Endodermal cell (in vitro differentiated cells): Measurements from ENCODE around the gene HNRNPA3. TPM values are rescaled to one million over a fixed set of nuclear protein-coding genes. Genes with fewer than 3 reads are reported as not detected.

Source experiments
- DNase-seq: peaks from one replicate; pipeline ENCODE4 v3.0.0-alpha.2; 2017
- H3K27ac ChIP-seq: 2 replicates; pipeline ENCODE4 v1.5.1; 2013; ENCODE audit warnings: mild to moderate bottlenecking, low read depth, low read length, moderate library complexity
- H3K27me3 ChIP-seq: 2 replicates; pipeline ENCODE4 v1.6.1; 2013; ENCODE audit warnings: mild to moderate bottlenecking, low read length, moderate library complexity; ENCODE audit not compliant: insufficient read depth, control insufficient read depth, poor library complexity, severe bottlenecking
- H3K36me3 ChIP-seq: 2 replicates; pipeline ENCODE4 v1.7.0; 2013; ENCODE audit warnings: mild to moderate bottlenecking, low read length, moderate library complexity; ENCODE audit not compliant: control insufficient read depth, insufficient read depth
- H3K4me1 ChIP-seq: one replicate; pipeline ENCODE4 v1.7.0; 2013; ENCODE audit warnings: low read length; ENCODE audit not compliant: control insufficient read depth, insufficient read depth
- H3K4me3 ChIP-seq: 2 replicates; pipeline ENCODE4 v1.5.1; 2013; ENCODE audit warnings: mild to moderate bottlenecking, low read length, moderate library complexity
- H3K9ac ChIP-seq: 2 replicates; pipeline ENCODE4 v1.6.1; 2013; ENCODE audit warnings: mild to moderate bottlenecking, low read length, moderate library complexity; ENCODE audit not compliant: poor library complexity, severe bottlenecking; ENCODE audit errors: extremely low read depth
- H3K9me3 ChIP-seq: 2 replicates; pipeline ENCODE4 v1.6.1; 2013; ENCODE audit warnings: mild to moderate bottlenecking, low read length, moderate library complexity; ENCODE audit not compliant: control insufficient read depth
- H3K27ac Mint-ChIP-seq: 2 replicates; pipeline ENCODE4 v1.8.0; 2020; ENCODE audit warnings: mixed read lengths
- H3K27me3 Mint-ChIP-seq: 2 replicates; pipeline ENCODE4 v1.8.0; 2021; ENCODE audit warnings: mild to moderate bottlenecking, mixed read lengths; ENCODE audit not compliant: insufficient read depth
- H3K36me3 Mint-ChIP-seq: 2 replicates; pipeline ENCODE4 v1.8.0; 2020; ENCODE audit warnings: low read depth, mixed read lengths
- H3K4me1 Mint-ChIP-seq: 2 replicates; pipeline ENCODE4 v1.8.0; 2020; ENCODE audit warnings: mixed read lengths
- H3K4me3 Mint-ChIP-seq: 2 replicates; pipeline ENCODE4 v1.8.0; 2020; ENCODE audit warnings: mild to moderate bottlenecking, moderate library complexity, mixed read lengths
- H3K9me3 Mint-ChIP-seq: 2 replicates; pipeline ENCODE4 v1.8.0; 2020; ENCODE audit warnings: mild to moderate bottlenecking, mixed read lengths
- WGBS, 2 experiments: methylation state at CpG; one replicate each; pipeline versions ENCODE4 v1.1.5 to v1.1.7; 2013; ENCODE audit warnings: missing lambda C conversion rate in 2 of 2, mixed read lengths in 1 of 2; ENCODE audit not compliant: insufficient coverage in 1 of 2, insufficient read length in 1 of 2; 5-methylcytosine and 5-hydroxymethylcytosine counted together
- total RNA-seq, 2 donors: library from RNA; stranded (reverse); fragmentation: NEBNext Ultra II Directional in 1 of 2; extraction: Animal tissue kit (Norgen Biotek cat#: 25700) in 1 of 2; gene quantifications; 2 replicates in 1 of 2; 3 replicates in 1 of 2; pipeline ENCODE4 v1.2.1, GENCODE V29; 2021
- TF ChIP-seq, protein P1 (sequence below): fragments of 200-600 bp; sonication (generic); conservative IDR thresholded peaks from 2 replicates; pipeline ENCODE4 v1.5.0; 2021; ENCODE audit warnings: antibody characterized with exemption, mild to moderate bottlenecking

HNRNPA3 gene
- total RNA-seq, 2 donors from 2014 or later, result 323 to 413 TPM

DNA sequence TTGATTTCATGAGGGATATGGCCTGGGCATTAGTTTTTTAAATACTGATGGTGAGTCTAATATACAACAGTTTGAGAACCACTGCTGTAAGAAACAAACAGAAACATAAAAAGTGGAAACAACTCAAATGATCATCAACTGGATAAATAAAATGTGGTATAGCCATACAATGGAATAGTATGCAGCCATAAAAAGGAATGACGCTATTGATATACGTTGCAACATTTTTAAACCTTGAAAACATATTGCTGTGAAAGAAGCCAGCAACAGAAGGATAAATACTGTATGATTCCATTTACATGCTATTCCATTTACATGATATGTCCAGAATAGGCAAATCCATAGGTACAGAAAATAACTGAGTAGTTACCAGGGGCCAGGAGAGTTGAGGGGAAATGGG is 45.5 kb downstream of the HNRNPA3 start:
- H3K9me3 Mint-ChIP-seq, result peaks cover 25% of the 10 kb centered on the region
- peaks cover 34% of the 10 kb centered on the region for H3K36me3 Mint-ChIP-seq
- Histone ChIP-seq H3K36me3 (peaks cover 45% of the 10 kb centered on the region), H3K4me3 (peak overlapping the region; percentile 61), H3K9ac (no peak overlapping the region), H3K9me3 (peaks cover 21% of the 10 kb centered on the region), H3K27ac (no peak overlapping the region), H3K4me1 (peaks cover 16% of the 10 kb centered on the region), H3K27me3 (no peaks in the 10 kb centered on the region)
- H3K27me3 Mint-ChIP-seq, result no peaks in the 10 kb centered on the region
- DNase-seq, result no peak
- no peak overlapping the region for H3K4me3 Mint-ChIP-seq
- H3K27ac Mint-ChIP-seq, result no peak overlapping the region
- TF ChIP-seq, protein P1, sequence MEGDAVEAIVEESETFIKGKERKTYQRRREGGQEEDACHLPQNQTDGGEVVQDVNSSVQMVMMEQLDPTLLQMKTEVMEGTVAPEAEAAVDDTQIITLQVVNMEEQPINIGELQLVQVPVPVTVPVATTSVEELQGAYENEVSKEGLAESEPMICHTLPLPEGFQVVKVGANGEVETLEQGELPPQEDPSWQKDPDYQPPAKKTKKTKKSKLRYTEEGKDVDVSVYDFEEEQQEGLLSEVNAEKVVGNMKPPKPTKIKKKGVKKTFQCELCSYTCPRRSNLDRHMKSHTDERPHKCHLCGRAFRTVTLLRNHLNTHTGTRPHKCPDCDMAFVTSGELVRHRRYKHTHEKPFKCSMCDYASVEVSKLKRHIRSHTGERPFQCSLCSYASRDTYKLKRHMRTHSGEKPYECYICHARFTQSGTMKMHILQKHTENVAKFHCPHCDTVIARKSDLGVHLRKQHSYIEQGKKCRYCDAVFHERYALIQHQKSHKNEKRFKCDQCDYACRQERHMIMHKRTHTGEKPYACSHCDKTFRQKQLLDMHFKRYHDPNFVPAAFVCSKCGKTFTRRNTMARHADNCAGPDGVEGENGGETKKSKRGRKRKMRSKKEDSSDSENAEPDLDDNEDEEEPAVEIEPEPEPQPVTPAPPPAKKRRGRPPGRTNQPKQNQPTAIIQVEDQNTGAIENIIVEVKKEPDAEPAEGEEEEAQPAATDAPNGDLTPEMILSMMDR, result no peak
- peaks cover 50% of the 10 kb centered on the region for H3K4me1 Mint-ChIP-seq
- WGBS, 2 experiments, result 98 to 100% methylated on average over 2 of the region's 2 CpGs

DNA sequence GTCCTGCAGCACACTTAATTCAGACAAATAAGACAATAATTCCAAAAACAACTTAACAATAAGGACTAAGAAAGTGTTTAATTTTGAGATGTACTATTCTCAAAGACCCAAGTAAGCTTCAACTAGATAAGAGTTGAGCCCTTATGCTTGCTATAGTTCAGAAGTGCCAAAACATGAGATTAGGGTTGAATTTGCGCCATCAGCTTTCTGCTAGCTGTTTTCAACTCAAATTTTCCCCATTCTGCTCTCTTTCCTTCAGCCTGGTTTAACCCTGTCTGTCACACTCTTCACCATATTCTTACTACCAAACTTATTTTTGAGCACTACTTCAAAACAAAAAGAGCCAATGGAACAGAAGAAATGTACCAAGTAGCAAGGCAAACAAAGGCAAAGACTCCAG is 47.8 kb downstream of the HNRNPA3 start:
- H3K36me3 ChIP-seq, result peaks cover 33% of the 10 kb centered on the region
- H3K27ac ChIP-seq, result no peak overlapping the region
- no peak for DNase-seq
- peaks cover 31% of the 10 kb centered on the region for H3K36me3 Mint-ChIP-seq
- H3K9ac ChIP-seq, result no peak overlapping the region
- H3K4me3 ChIP-seq, result peak overlapping the region; percentile 41
- no peak overlapping the region for H3K27ac Mint-ChIP-seq
- H3K9me3 Mint-ChIP-seq, result peaks cover 25% of the 10 kb centered on the region
- WGBS, 2 experiments, result 86 to 97% methylated on average over 1 of the region's 1 CpG
- TF ChIP-seq, protein P1, result no peak
- H3K4me1 Mint-ChIP-seq, result peaks cover 34% of the 10 kb centered on the region
- H3K27me3 ChIP-seq, result no peaks in the 10 kb centered on the region
- peaks cover 21% of the 10 kb centered on the region for H3K9me3 ChIP-seq
- no peak overlapping the region for H3K4me3 Mint-ChIP-seq
- H3K27me3 Mint-ChIP-seq, result no peaks in the 10 kb centered on the region
- peaks cover 4% of the 10 kb centered on the region for H3K4me1 ChIP-seq

DNA sequence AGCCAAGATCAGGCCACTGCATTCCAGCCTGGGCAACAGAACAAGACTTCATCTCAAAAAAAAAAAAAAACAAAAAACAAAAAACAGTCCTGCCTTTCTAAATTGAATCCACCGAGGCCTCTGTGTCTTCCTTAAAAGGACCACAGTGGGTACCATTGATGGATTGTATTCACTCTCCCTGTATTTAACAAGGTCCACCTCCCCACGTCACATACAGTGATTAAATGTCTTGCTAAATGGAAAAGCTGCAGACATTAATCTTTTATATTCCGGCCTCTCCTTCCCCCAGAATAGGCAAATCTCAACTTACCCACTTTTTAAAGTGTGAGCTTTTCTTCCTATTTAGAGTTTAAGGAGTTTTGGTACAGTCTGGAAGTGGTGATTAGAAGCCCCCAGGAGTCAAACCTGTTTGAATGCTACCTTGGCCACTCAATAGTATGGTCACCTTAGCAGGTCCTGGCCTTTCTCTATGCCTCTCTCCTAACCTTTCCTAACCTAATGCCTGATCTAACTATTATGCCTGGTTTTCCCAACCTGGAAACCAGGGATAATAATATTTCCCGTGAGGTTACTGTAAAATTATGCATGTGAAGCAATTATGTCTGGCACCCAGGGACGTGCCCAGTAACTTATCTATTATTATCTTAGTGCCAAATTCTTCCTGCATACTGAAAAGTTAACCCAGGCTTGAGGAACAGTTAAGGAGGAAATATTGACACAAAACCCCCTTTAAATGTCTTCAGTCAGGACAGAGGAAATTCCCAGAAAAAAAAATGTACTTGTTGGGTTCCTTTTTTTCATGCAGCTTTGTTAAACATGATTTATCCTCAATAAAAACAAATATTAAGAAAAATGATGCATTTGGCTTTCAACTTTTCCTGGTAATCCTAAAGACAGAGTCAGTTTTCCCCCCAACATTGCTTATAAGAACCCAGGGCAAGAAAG is 48.8 kb downstream of the HNRNPA3 start:
- H3K9me3 Mint-ChIP-seq, result peaks cover 25% of the 10 kb centered on the region
- Histone ChIP-seq H3K4me3 (peak overlapping the region; percentile 95), H3K9me3 (peaks cover 21% of the 10 kb centered on the region), H3K9ac (peak overlapping the region; percentile 70), H3K27me3 (no peaks in the 10 kb centered on the region), H3K36me3 (peaks cover 30% of the 10 kb centered on the region), H3K4me1 (peaks cover 7% of the 10 kb centered on the region), H3K27ac (no peak overlapping the region)
- H3K27ac Mint-ChIP-seq, result no peak overlapping the region
- H3K4me3 Mint-ChIP-seq, result peak overlapping the region; percentile 77
- no peak for DNase-seq
- WGBS, 2 experiments, result 68 to 85% methylated on average over 2 to 5 of the region's 5 CpGs
- TF ChIP-seq, protein P1, result no peak
- H3K27me3 Mint-ChIP-seq, result no peaks in the 10 kb centered on the region
- H3K4me1 Mint-ChIP-seq, result peaks cover 37% of the 10 kb centered on the region
- peaks cover 31% of the 10 kb centered on the region for H3K36me3 Mint-ChIP-seq
